ENCODE results near the gene C1orf232. TPM values are rescaled to one million over a fixed set of nuclear protein-coding genes. Genes with fewer than 3 reads are reported as not detected.

Gene C1orf232
- total and polyA plus RNA-seq, 9 donors, result not detected

- intact Hi-C loops (cut with DNase I), result loop anchor here in 1 of 4 donors (5.0 kb wide), 1 partner anchor 1928 kb away; no protein-coding TSS in a partner anchor
- H3K27ac ChIP-seq, result no peak overlapping the region
- H3K4me1 ChIP-seq (ENCODE audit: insufficient read depth), result no peaks in the 10 kb centered on the region
- no peak overlapping the region for H3K4me3 ChIP-seq
- H3K36me3 ChIP-seq, result no peaks in the 10 kb centered on the region
- TF ChIP-seq POLR2A (IDR thresholded peaks at IDR 0.05) (no peak), EP300 (IDR thresholded peaks at IDR 0.05) (no peak), CTCF (IDR thresholded peaks at IDR 0.05) (no peak)
- no peak for DNase-seq
- no peaks in the 10 kb centered on the region for H3K27me3 ChIP-seq
- no peaks in the 10 kb centered on the region for H3K9me3 ChIP-seq
- WGBS, 3 donors, result 75 to 83% (median 78%) methylated on average over 5 of the region's 5 CpGs
Observed at GRCh38 chr1:26210147-26210870, 41.5 kb upstream of the C1orf232 start.

GRCh38 chr1:26203642-26204318 lies 35.0 kb upstream of the C1orf232 start:
- Histone ChIP-seq H3K27me3 (no peaks in the 10 kb centered on the region), H3K4me3 (no peak overlapping the region), H3K9me3 (no peaks in the 10 kb centered on the region), H3K27ac (no peak overlapping the region), H3K4me1 (ENCODE audit: insufficient read depth) (no peaks in the 10 kb centered on the region), H3K36me3 (no peaks in the 10 kb centered on the region)
- DNase-seq, result no peak
- WGBS, 3 donors, result 76 to 87% (median 82%) methylated on average over 9 of the region's 9 CpGs
- no peak for TF ChIP-seq POLR2A (IDR thresholded peaks at IDR 0.05)
- no peak for TF ChIP-seq EP300 (IDR thresholded peaks at IDR 0.05)
- no peak for TF ChIP-seq CTCF (IDR thresholded peaks at IDR 0.05)
- intact Hi-C loops (cut with DNase I), result no loop called here

GRCh38 chr1:26200413-26200812 lies 31.6 kb upstream of the C1orf232 start:
- Histone ChIP-seq H3K9me3 (no peaks in the 10 kb centered on the region), H3K27me3 (no peaks in the 10 kb centered on the region), H3K4me3 (no peak overlapping the region), H3K4me1 (ENCODE audit: insufficient read depth) (no peaks in the 10 kb centered on the region), H3K36me3 (no peaks in the 10 kb centered on the region), H3K27ac (no peak overlapping the region)
- 86 to 94% (median 88%) methylated on average over 5 of the region's 5 CpGs for WGBS, 3 donors
- DNase-seq, result no peak
- intact Hi-C loops (cut with DNase I), result no loop called here
- TF ChIP-seq EP300 (IDR thresholded peaks at IDR 0.05) (no peak), POLR2A (IDR thresholded peaks at IDR 0.05) (no peak), CTCF (IDR thresholded peaks at IDR 0.05) (no peak)

- 77 to 86% (median 81%) methylated on average over 11 of the region's 11 CpGs for WGBS, 3 donors
- TF ChIP-seq EP300 (IDR thresholded peaks at IDR 0.05) (no peak), POLR2A (IDR thresholded peaks at IDR 0.05) (no peak), CTCF (IDR thresholded peaks at IDR 0.05) (no peak)
Observed at GRCh38 chr1:26197813-26198212, 29.1 kb upstream of the C1orf232 start.

More at GRCh38 chr1:26197813-26198212, 29.1 kb upstream of the C1orf232 start:
- H3K9me3 ChIP-seq, result no peaks in the 10 kb centered on the region
- no peaks in the 10 kb centered on the region for H3K27me3 ChIP-seq
- H3K4me3 ChIP-seq, result no peak overlapping the region
- H3K27ac ChIP-seq, result no peak overlapping the region
- intact Hi-C loops (cut with DNase I), result no loop called here
- H3K36me3 ChIP-seq, result no peaks in the 10 kb centered on the region
- H3K4me1 ChIP-seq (ENCODE audit: insufficient read depth), result no peaks in the 10 kb centered on the region
- DNase-seq, result no peak

Data from ovary (tissue), 9 donors.